GM06990 (cell line): ENCODE data around the gene RFC2.

ENCODE experiments used
- DNase-seq: peaks from one replicate; pipeline ENCODE4 v3.0.0-alpha.2; 2011; ENCODE audit not compliant: insufficient read length; ENCODE audit errors: extremely low read depth
- H3K27me3 ChIP-seq: replicated peaks from 2 replicates; pipeline ENCODE4 v1.6.0; 2011; ENCODE audit warnings: low read length; ENCODE audit not compliant: control insufficient read depth, insufficient read depth
- H3K36me3 ChIP-seq: 2 replicates; pipeline ENCODE4 v1.5.1; 2011; ENCODE audit warnings: low read length; ENCODE audit not compliant: control insufficient read depth, insufficient read depth
- H3K4me3 ChIP-seq: replicated peaks from 2 replicates; pipeline ENCODE4 v1.5.1; 2011; ENCODE audit warnings: low read depth, mild to moderate bottlenecking, control low read depth, low read length
- CTCF ChIP-seq: IDR thresholded peaks from 2 replicates; pipeline ENCODE4 v1.5.1; 2011; ENCODE audit warnings: low read length, control low read depth, mild to moderate bottlenecking, inconsistent platforms; ENCODE audit not compliant: insufficient read depth, poor library complexity, severe bottlenecking

Gene RFC2

GRCh38 chr7:74220229-74220628 is 34.0 kb downstream of the RFC2 start:
- TF ChIP-seq CTCF = no peak
- no peaks in the 10 kb centered on the region for H3K27me3 ChIP-seq
- H3K36me3 ChIP-seq = peaks cover 53% of the 10 kb centered on the region
- no peak overlapping the region for H3K4me3 ChIP-seq
- no peak for DNase-seq

GRCh38 chr7:74219416-74219815 is 34.8 kb downstream of the RFC2 start:
- DNase-seq = no peak

GRCh38 chr7:74218343-74218698 is 35.9 kb downstream of the RFC2 start:
- no peak for DNase-seq
- Histone ChIP-seq H3K27me3 (no peaks in the 10 kb centered on the region), H3K36me3 (peaks cover 41% of the 10 kb centered on the region), H3K4me3 (no peak overlapping the region)
- TF ChIP-seq CTCF = no peak

More at GRCh38 chr7:74219416-74219815, 34.8 kb downstream of the RFC2 start:
- peaks cover 52% of the 10 kb centered on the region for H3K36me3 ChIP-seq
- H3K4me3 ChIP-seq = no peak overlapping the region
- no peak for TF ChIP-seq CTCF
- H3K27me3 ChIP-seq = no peaks in the 10 kb centered on the region

- Histone ChIP-seq H3K36me3 (peaks cover 39% of the 10 kb centered on the region), H3K4me3 (no peak overlapping the region), H3K27me3 (no peaks in the 10 kb centered on the region)
- DNase-seq = peak; percentile 79
- no peak for TF ChIP-seq CTCF
Observed at GRCh38 chr7:74217455-74218342, 36.5 kb downstream of the RFC2 start.

- Histone ChIP-seq H3K27me3 (no peaks in the 10 kb centered on the region), H3K36me3 (peaks cover 37% of the 10 kb centered on the region), H3K4me3 (no peak overlapping the region)
- no peak for TF ChIP-seq CTCF
- DNase-seq = no peak
Observed at GRCh38 chr7:74216361-74216761, 37.8 kb downstream of the RFC2 start.
